HG03457 (cell line): ENCODE data around the gene ARF1.
A peak's percentile ranks its signal among the peaks of the same experiment; 100 is the strongest.

ENCODE experiments used
- ATAC-seq: cut with Tn5 transposase; IDR thresholded peaks from one replicate; pipeline ENCODE4 v1.9.1; 2021; ENCODE audit warnings: moderate number of reproducible peaks; ENCODE audit not compliant: unreplicated experiment

ARF1 gene

DNA sequence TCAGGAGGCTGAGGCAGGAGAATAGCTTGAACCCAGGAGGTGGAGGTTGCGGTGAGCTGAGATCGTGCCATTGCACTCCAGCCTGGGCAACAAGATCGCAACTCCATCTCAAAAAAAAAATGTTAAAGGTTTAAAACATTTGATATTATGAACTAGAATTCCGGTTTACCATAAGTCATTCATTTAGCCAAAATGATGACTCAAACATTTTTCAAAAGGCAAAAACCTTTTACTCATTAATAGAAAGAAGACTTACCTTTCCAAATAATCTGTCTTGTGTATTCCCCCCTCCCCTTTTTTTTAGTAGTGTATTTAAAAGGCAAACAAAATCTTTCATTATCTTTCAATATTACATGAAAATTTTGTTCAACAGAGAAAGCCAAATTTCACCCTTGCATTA, 34.8 kb downstream of the ARF1 start:
- no peak for ATAC-seq

DNA sequence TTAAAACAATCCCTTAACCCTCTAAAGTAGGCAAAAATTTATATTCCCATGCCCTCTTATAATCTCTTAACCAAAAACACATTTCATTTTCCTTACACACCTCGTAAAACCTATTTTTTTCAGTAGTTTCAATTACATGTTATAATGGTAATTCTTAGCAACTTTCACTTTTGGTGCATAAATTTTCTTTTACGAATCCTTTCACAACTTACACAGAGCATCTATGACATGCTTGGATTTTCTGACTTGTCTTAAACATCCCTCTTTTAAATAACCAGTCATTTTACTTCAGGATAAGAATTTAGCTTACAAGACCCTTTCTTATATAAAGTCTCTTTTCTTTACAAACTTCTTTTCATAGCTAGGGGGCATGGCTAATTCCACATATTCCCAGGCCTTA, 35.5 kb downstream of the ARF1 start:
- no peak for ATAC-seq

DNA sequence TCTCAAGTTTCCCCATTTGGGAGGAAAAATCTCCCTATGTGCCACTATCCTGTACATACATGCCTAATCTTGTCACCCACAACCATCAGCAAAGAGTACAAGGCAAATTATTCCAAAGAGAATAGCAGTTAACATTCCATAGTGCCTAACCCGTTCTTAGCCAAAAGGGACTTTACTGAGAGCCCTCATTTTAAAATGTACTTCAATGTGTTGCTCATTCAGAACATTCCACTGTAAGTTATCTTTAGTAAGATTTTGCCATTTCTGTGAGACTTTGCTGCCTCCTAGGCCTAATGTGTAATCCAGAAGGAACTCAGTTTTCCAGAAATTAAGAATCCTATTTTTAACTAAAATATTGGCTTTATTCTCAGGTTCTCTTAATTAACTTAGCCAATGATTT, 37.8 kb downstream of the ARF1 start:
- no peak for ATAC-seq

DNA sequence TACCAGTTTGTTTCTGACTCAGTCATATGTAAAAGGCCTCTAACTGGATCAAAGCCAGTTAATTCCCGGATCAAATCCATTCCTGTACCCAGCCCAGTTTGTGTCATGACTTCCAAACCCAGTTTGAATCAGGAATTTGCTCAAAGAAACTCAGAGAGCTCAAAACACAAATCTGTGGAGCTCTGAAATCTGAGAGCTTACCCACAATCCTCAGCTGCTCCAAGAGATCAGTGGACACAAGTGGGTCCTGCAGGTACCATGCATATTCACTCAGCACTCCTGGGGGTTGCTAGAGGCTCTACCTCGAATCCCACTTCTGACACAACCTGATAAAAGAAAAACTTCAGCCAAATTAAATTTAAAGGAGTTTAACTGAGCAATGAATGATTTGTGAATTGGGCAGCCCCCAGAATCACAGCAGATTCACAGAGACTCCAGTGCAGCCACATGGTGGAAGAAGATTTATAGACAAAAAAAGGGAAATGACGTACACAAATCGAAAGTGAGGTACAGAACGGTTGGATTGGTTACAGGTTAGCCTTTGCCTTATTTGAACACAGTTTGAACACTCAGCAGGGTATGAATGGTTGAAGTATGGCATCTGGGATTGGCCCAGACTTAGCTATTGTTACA, 38.5 kb downstream of the ARF1 start:
- ATAC-seq: no peak

DNA sequence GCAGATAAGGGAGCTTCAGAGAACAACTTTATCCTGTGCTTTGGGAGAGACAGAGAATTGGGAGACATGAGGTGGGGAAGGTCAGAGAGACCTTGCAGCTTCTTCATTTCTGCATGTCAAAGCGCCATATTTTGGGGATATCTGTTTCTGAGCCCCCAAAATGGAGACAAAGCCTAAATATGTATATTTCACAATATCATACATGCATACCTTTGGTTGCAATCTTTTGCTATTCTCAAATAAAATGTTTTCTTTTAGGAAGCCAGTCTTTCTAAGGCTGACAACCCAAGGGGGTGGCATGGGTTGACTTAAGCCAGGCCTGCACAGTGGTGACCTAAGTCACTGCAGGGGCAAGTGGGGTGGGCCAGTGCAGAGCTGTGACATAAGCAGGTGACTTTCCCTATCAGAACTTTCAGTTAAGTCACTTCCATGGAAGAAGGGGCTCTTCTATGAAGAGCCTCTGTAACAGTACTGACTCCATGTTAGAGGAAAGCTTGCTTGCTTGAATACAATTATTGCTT, 40.5 kb downstream of the ARF1 start:
- ATAC-seq: no peak

DNA sequence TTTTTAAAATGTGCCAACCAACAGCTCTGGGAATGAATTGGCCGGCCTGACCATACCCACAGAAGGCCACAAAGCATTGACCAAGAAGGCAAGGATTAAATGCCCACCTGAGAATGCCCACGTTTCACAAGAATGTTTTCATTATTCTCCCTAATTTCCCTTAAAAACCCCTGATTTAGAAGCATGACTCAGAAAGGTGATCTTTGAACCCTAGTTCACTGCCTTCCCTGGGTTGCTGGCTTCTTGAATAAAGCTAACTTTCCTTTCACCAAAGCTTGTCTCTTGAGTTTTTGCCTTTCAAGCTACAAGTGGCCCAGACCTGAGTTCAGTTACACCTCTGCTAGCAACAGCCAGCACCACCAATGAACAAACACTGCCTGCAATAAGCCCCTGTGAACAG, 41.0 kb downstream of the ARF1 start:
- ATAC-seq: no peak

DNA sequence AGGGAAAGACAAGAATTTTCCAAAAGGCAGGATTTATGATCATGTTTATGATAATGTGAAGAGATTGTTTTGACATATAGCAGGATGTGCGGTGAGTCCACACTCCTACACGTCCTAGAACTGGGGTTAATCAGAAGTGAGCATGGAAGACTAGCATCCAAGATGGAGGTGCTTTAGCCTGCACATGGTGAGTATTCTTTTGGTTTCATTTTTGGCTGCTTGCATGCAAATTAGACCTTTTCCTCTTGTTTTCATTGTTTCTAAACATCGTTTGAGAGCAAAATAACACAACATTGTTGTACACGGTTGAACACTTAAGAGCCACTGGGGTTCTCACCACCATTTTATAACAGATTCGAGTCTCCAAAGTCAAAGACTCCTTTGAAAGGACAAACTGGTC, 42.7 kb downstream of the ARF1 start:
- no peak for ATAC-seq

DNA sequence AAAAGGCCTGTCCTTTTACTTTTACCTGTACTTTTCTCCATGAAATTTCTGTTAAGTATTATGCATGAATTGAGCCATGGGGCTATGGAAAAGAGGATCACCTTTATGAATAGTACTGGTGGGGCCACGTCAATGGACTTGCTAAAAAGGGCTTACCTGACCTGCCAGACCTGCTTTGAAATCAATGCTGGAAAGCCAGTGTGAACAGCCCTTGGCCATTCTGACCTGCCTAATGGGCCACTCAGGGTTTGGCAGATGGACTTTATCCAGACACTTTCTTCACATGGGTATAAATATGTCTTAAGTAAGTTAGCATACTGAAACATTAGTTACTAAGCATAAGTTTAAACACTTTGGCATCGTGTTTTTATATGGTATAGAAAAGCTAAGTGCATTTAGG, 49.3 kb downstream of the ARF1 start:
- no peak for ATAC-seq

DNA sequence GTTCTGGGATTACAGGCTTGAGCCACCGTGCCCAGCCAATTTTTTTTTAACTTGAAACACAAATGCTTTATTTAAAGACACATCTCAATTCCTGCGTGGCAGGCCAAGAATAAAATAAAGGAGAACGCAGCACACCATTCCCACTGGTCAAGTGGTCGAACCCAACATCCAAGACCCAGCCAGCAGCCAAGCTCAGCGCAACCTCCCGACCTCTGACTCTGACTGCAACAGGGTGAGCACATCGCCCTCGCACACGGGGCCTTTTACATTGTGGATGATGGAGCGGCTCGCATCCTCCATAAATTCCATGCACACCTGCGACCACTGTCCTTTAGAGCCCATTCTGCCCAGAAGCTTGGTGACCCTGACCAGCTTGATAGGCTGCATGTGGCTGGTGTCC, 52.1 kb downstream of the ARF1 start:
- ATAC-seq: no peak

DNA sequence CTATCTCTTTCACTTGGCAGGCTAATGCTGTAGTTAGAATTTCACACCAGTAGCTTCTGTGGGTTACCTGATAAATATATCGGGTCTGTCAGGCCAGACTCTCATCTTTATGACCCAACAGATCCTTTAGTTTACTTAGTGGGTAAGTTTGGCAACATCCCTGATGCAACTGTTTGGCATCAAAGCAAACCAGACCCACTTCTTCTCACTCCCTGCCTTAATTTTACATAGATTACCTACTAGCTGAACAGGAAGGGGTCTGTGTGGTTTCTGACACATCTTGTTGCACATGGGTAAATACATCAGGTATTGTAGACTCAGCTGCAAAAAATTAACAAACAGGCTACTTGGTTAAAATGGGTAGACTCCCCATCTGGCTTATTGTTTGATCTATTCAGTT, 54.4 kb downstream of the ARF1 start:
- ATAC-seq: no peak

DNA sequence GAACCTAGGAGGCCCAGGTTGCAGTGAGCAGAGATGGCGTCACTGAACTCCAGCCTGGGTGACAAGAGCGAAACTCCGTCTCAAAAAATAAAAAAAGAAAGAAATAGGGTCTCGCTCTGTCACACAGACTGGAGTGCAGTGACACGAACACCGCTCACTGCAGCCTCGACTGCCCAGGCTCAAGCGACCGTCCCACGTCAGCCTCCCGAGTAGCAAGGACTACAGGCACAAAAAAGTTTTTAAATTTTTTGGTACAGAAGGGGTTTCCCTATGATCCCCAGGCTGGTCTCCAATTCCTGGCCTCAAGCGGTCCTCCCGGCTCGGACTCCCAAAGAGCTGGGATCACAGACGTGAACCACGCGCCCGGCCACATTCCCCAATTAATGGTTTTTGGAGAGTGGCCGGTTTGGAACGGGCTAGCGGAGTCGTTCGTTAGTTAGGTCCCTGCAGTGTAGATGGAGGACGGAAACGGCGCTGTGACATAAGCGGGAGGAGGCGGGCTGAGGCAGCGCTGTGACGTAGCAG, 57.0 kb downstream of the ARF1 start:
- no peak for ATAC-seq

DNA sequence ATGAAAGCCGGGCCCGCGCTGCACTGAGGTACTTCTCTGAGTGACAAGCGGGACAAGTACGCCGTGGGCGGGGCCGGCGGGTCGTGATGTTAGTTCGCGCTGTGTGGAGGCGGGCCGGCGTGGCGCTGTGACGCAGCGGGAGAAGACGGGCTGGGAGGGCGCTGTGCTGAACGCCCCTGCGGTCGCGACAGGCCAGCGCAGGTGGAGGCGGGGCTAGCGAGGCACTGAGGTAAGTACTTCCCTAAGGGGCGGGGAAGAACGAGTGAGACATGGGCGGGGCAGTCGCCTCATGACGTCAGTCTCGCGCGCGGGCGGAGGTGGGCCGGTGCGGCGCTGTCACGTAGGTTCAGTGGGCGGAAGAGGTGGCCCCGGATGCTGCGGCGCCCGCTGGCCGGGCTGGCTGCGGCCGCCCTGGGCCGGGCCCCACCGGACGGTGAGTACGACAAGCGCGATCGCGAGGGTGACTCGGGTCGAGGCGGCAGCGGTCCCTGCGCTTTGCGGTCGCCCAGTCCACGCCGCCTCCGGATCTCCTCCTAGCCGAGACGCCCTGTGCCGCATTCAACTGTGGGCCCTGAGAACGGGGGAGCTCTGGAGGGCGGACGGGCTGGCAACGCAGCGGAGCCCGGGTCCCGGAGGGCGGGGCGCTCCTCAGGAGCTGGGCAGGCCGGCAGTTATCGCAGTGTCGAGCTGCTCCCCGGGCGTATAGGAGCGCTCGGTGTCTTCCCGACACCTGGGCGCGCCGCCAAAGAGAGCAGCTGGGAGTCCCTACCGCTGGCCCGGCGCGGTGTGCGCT, 57.6 kb downstream of the ARF1 start, which contains the start of gene GUK1:
Gene GUK1, plus strand, starts transcription at position 349 of the 793 bp plus-strand sequence. Its CDS starts 24 bp downstream, at position 373.
- ATAC-seq: peak; percentile 89

DNA sequence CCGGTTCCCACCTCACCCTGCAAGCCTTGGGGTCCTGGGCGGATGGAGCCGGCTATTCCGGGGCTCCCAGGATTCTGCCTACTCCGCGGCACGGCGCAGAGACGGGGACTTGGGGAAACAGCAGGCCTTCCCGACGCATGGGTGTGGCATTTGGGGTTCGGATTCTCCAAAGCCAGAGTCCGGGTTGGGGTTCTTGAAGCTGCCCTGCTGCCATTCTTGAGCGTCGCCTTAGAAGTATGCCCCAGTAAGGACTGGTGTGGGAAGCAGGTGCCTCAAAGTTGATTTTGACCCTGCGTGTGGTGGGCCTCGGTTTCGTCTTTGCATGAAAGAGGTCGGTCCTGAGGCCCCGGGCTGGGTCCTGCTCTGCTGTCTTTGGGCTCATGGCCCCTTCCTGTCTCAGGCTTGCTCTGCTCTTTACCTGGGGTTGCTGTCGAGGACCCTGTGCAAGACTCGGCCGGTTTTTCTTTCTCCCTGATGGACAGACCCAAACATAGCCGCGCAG, 58.3 kb downstream of the ARF1 start:
- no peak for ATAC-seq

DNA sequence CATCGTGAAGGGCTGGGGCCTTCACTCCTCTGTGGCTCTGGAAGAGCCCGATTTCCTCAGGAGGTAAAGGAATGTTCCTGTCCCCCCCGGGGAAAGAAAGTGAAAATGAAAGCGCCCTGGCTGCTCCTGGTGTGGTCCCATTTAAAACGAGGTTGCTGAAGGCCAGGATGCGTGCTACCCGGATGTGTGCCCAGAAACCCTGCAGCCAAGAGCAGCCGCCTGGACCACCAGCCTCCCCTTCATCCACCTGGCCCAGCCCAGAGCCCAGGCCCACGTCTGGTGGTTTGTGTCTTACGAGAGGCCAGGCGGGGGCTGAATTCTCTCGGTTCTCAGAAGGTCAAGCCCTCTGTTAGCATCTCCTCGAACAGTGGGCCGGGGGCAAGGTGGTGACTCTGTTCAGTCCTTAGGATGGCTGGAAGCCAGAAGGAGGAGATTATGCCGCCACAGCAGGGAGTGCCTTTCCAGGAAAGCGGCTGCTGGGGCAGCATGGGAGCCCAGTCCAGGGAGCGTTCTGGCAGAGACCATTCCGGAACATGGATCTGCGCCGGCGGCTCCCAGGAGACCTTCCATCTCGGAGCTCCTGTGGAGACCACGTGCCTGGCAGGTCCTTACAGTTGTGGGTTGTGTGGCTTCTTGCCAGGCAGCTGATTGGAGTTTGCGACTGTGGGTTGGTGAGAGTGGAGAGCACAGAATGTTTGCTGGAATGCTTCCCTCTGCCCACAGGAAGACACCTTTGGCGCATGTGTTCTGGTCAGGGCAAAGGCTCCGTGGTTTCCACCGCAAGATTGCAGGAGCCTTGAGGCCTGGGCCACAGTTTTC, 58.9 kb downstream of the ARF1 start:
- ATAC-seq: no peak

DNA sequence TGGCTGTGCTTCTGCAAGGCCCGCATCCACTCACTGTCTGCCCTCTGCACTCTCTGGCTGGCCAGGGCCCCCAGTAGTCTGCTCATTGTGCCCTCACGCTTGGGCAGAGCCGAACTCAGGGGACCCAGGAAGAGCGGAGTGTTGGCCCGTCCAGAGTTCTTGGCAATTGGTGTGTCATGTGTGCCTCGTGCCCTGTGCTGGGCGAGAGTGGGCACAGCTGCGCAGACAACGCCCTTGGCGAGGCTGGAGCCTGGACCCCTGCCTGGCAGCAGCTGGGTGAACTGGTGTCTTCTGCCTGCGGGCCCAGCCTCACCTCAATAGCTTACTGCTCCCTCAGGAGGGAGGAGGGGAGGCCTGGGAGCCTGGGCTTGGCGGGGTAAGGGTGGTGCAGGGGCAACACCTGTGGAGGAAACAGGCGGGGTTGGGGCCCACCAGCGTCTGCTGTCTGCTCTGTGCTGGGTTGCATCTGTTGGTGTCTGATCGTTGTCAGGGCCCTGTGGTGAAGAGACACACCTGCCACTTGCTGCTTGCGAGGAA, 59.7 kb downstream of the ARF1 start:
- ATAC-seq: no peak

DNA sequence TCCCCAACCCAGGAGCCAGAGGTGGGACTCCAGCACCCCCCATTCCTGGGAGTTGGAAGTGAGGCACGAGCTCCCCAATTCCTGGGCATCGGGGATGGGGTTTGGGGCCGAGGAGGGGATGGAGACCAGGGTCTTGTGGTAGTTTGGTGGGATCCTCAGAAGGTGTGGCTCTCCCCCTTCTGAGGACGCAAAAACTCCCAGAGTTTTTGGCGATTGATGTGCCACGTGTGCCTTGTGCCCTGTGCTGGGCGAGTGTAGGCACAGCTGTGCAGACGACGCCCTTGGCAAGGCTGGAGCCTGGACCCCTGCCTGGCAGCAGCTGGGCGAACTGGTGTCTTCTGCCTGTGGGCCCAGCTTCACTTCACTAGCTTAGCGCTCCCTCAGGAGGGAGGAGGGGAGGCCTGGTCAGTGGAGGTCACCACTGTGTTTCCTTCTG, 60.2 kb downstream of the ARF1 start:
- no peak for ATAC-seq

DNA sequence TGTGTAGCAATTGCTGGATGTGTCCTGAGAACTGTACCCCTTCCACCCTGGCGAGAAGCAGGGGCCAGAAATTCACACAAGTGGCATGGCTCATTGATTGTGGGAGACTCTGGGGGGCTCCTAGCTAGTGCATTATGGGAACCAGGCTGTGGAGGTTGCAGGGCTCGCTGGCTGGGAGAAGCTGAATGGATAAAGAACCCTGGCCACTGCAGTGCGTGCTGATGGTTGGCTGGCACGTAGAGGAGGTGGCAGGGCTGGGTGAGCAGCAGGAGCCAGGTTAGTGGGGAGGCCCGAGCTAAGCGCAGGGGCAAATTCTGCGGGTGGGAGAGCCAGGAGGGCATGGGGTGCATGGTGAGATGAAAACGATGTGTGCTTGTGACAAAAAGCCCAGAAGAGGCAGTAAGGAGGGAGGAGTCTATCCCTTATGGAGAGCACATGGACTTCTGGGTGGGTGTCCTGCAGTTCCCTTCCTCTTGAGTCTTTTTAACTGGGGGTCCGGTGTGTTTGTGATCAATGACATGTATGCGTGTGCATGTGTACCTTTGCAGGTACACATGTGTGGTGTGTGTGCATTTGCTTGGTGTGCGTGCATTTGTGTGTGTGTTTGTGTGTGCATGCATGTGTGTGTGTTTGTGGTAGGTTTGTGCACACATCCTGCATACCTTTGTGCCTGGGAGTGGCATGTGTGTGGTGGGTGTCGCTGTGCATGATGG, 61.1 kb downstream of the ARF1 start:
- no peak for ATAC-seq

DNA sequence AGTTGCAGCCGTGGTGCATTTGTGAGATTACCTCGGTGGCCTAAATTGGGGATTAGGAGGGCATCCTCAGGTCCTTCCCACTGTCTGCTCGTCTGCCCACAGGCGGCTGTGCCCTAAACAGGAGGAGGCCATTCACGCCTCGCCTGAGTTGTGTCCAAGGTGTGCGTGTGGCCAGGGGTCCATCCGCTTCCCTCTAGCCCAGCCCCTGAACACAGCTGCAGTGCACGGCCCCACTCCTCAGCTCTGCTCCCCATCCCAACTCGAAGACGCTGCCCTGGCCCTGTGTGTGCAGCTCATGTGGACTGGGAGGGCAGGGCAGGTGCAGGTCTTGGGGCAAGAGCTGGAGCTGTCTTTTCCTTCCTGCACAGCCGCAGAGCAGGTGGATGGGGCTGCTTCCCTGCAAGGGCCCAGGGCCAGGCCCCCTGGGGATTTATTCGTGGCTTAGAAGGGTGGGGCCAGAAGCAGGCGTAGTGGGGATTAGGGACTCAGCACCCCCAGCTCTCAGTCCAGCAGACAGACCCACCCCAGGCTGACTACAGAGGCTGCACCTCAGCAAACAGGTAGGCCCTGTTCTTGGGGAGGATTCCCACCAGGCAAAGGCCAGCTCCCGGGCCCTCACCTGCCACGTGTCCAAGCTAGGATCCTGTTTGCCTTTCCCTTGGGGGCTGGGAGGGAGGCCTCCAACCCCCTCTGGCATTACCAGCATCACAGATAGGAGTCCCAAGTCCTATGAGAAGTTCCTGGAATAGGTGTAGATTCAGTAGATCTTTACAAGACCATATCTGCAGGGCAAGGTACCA, 61.9 kb downstream of the ARF1 start:
- ATAC-seq: no peak

DNA sequence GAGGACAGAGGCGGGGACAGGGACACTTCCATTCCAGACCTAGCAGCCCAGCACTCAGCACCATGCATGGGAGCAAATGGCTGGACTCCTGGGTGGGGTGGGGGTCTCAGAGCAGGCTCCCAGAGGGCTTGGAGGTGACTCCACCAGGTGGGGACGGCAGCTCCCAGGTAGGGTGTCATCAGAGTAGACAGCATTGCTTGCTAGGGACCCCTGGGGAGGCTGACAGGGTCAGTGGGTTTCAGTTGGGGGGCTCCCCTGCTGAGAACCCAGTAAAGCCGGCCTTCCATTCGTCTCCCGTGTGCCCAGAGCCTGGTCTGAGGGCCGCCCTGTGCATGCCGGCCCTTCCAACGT, 62.5 kb downstream of the ARF1 start:
- no peak for ATAC-seq
